SK-N-SH (cell line): ENCODE results near the gene PHF20. TPM values are rescaled to one million over a fixed set of nuclear protein-coding genes. Genes with fewer than 3 reads are reported as not detected.
"Not testable (repeated sequence)": the region's sequence is repeated elsewhere in the genome, so short reads cannot be mapped to it uniquely, and the experiment has no call there.

Source experiments
- CTCF ChIA-PET: fragments of 300-600, 350-600 bp; formaldehyde crosslinking; extraction: SDS; loops from one replicate; lab custom pipeline; 2021; lab: Yijun Ruan, JAX
- POLR2A ChIA-PET: fragments of 350-600 bp; sonication (Branson Sonifier 250); formaldehyde crosslinking; extraction: SDS; loops from one replicate; lab custom pipeline; 2020; ENCODE audit warnings: antibody characterized with exemption, inconsistent platforms; lab: Yijun Ruan, JAX
- DNase-seq: peaks from one replicate; pipeline ENCODE4 v3.0.0; 2012
- H2AFZ ChIP-seq: fragments of 200-600 bp; sonication (generic); 2 replicates; pipeline ENCODE4 v1.8.1; 2016; ENCODE audit warnings: antibody characterized with exemption, mild to moderate bottlenecking, low read depth
- H3F3A ChIP-seq: fragments of 200-600 bp; sonication (generic); replicated peaks from 2 replicates; pipeline ENCODE3; 2016; ENCODE audit warnings: antibody characterized with exemption, mild to moderate bottlenecking; ENCODE audit not compliant: insufficient read depth
- H3K27ac ChIP-seq, 2 experiments: fragments of 200-500 bp in 1 of 2; fragments of 200-600 bp in 1 of 2; sonication (Bioruptor generic) in 1 of 2; sonication (generic), shearing (Covaris generic) in 1 of 2; 2 replicates each; pipeline versions ENCODE4 v1.5.1 to v1.6.1; 2014 to 2016; ENCODE audit warnings: low read depth in 2 of 2, inconsistent platforms in 1 of 2, low read length in 1 of 2, mild to moderate bottlenecking in 1 of 2, mixed read lengths in 1 of 2
- H3K27me3 ChIP-seq: fragments of 200-600 bp; sonication (generic), shearing (Covaris generic); 2 replicates; pipeline ENCODE4 v1.6.1; 2016; ENCODE audit warnings: mixed run types; ENCODE audit not compliant: insufficient read depth
- H3K36me3 ChIP-seq, 2 experiments: fragments of 200-500 bp in 1 of 2; fragments of 200-600 bp in 1 of 2; sonication (Bioruptor generic) in 1 of 2; sonication (generic) in 1 of 2; replicated peaks in 1 of 2; 2 replicates each; pipeline versions ENCODE3 to v1.5.1; 2014 to 2016; ENCODE audit warnings: low read length in 1 of 2, mild to moderate bottlenecking in 1 of 2; ENCODE audit not compliant: insufficient read depth in 2 of 2, control insufficient read depth in 1 of 2
- H3K4me1 ChIP-seq, 2 experiments: fragments of 200-500 bp in 1 of 2; fragments of 200-600 bp in 1 of 2; sonication (Bioruptor generic) in 1 of 2; sonication (generic), shearing (Covaris generic) in 1 of 2; 2 replicates each; pipeline versions ENCODE4 v1.5.1 to v1.6.1; 2014 to 2016; ENCODE audit warnings: low read depth in 1 of 2, low read length in 1 of 2, mixed run types in 1 of 2; ENCODE audit not compliant: insufficient read depth in 2 of 2, control insufficient read depth in 1 of 2
- H3K4me2 ChIP-seq: fragments of 200-600 bp; sonication (generic), shearing (Covaris generic); 2 replicates; pipeline ENCODE4 v1.6.1; 2017; ENCODE audit warnings: mixed run types
- H3K4me3 ChIP-seq, 2 experiments: fragments of 200-500 bp in 1 of 2; fragments of 200-600 bp in 1 of 2; sonication (Bioruptor generic) in 1 of 2; sonication (generic), shearing (Covaris generic) in 1 of 2; 2 replicates each; pipeline versions ENCODE4 v1.5.1 to v1.8.1; 2014 to 2016; ENCODE audit warnings: low read depth in 2 of 2, inconsistent platforms in 1 of 2, low read length in 1 of 2, mild to moderate bottlenecking in 1 of 2, mixed read lengths in 1 of 2, moderate library complexity in 1 of 2
- H3K79me2 ChIP-seq: fragments of 200-600 bp; sonication (generic); 2 replicates; pipeline ENCODE4 v1.8.1; 2017; ENCODE audit warnings: mild to moderate bottlenecking; ENCODE audit not compliant: insufficient read depth
- H3K9ac ChIP-seq: fragments of 200-600 bp; sonication (generic); 2 replicates; pipeline ENCODE4 v1.6.1; 2017; ENCODE audit warnings: mixed run types
- H3K9me2 ChIP-seq: fragments of 200-600 bp; sonication (generic); 2 replicates; pipeline ENCODE4 v1.6.1; 2017; ENCODE audit warnings: mixed run types
- H3K9me3 ChIP-seq: fragments of 200-600 bp; sonication (generic); 2 replicates; pipeline ENCODE4 v1.6.1; 2017; ENCODE audit warnings: mixed run types, mild to moderate bottlenecking, moderate library complexity
- H4K20me1 ChIP-seq: fragments of 200-600 bp; sonication (generic); 2 replicates; pipeline ENCODE4 v1.6.1; 2017; ENCODE audit warnings: mild to moderate bottlenecking, mixed run types; ENCODE audit not compliant: insufficient read depth
- ELF1 ChIP-seq: IDR thresholded peaks from 2 replicates; pipeline ENCODE4 v1.4.0; 2012
- FOXJ3 ChIP-seq: sonication (generic); formaldehyde crosslinking; IDR thresholded peaks from 2 replicates; pipeline ENCODE4 v1.5.1; 2020; ENCODE audit warnings: mild to moderate bottlenecking, missing genetic modification reagents
- GABPA ChIP-seq: IDR thresholded peaks from 2 replicates; pipeline ENCODE4 v1.4.0; 2012; ENCODE audit warnings: low read depth, mild to moderate bottlenecking
- GATA2 ChIP-seq: sonication (generic); formaldehyde crosslinking; IDR thresholded peaks from 2 replicates; pipeline ENCODE4 v1.5.0; 2020; ENCODE audit warnings: mild to moderate bottlenecking, missing genetic modification reagents
- MAX ChIP-seq: IDR thresholded peaks from 2 replicates; pipeline ENCODE4 v1.4.0; 2012; ENCODE audit warnings: low read depth
- NFIC ChIP-seq: IDR thresholded peaks from 2 replicates; pipeline ENCODE4 v1.4.0; 2012; ENCODE audit warnings: borderline replicate concordance
- NRF1 ChIP-seq: IDR thresholded peaks from 2 replicates; pipeline ENCODE4 v1.6.1; 2012; ENCODE audit warnings: low read depth, mild to moderate bottlenecking, low read length
- PBX3 ChIP-seq: IDR thresholded peaks from 2 replicates; pipeline ENCODE4; 2012
- RAD21 ChIP-seq: IDR thresholded peaks from 2 replicates; pipeline ENCODE4 v1.6.1; 2012; ENCODE audit warnings: mild to moderate bottlenecking, low read length
- RFX5 ChIP-seq: IDR thresholded peaks from 2 replicates; pipeline ENCODE4 v1.6.1; 2012; ENCODE audit warnings: mild to moderate bottlenecking, improper control_type of control experiment, low read length
- RXRA ChIP-seq: IDR thresholded peaks from 2 replicates; pipeline ENCODE4 v1.4.0; 2012; ENCODE audit warnings: low read depth, mild to moderate bottlenecking, borderline replicate concordance
- SIN3A ChIP-seq: IDR thresholded peaks from 2 replicates; pipeline ENCODE4 v1.6.1; 2012; ENCODE audit warnings: low read depth, mild to moderate bottlenecking, low read length, moderate library complexity, borderline replicate concordance
- TEAD4 ChIP-seq: IDR thresholded peaks from 2 replicates; pipeline ENCODE4 v1.4.0; 2012; ENCODE audit warnings: mild to moderate bottlenecking, borderline replicate concordance; ENCODE audit not compliant: insufficient read depth
- USF2 ChIP-seq: fragments of 150-350 bp; IDR thresholded peaks from 2 replicates; pipeline ENCODE4 v1.6.1; 2017; ENCODE audit warnings: antibody characterized with exemption, low read length, low read depth, borderline replicate concordance
- ZBTB33 ChIP-seq: IDR thresholded peaks from 2 replicates; pipeline ENCODE4 v1.4.0; 2012; ENCODE audit warnings: low read depth, borderline replicate concordance
- WGBS: methylation state at CpG from one replicate; pipeline ENCODE4 v1.1.6; 2017; ENCODE audit warnings: low lambda C conversion rate; 5-methylcytosine and 5-hydroxymethylcytosine counted together
- polyA plus RNA-seq, 3 experiments: library from polyadenylated mRNA; depleted of rRNA; stranded (reverse); fragments of >200 nt; gene quantifications; 2 replicates each; pipeline ENCODE4 v1.2.3, GENCODE V29; 2012

PHF20 gene
- polyA plus RNA-seq, 1 of the 3 experiments (the other 2 are of a cell fraction): 23.8 TPM

GRCh38 chr20:35854713-35855348 lies 83.0 kb downstream of the PHF20 start:
- H3K36me3 ChIP-seq: peaks cover 5 to 10% of the 10 kb centered on the region in 2 experiments
- H2AFZ ChIP-seq: no peak overlapping the region
- no peak overlapping the region for H3K4me2 ChIP-seq
- H4K20me1 ChIP-seq: no peaks in the 10 kb centered on the region
- H3K27ac ChIP-seq: no peak overlapping the region
- H3K4me1 ChIP-seq: peaks cover under 1 to 4% of the 10 kb centered on the region in 2 experiments; a peak in 2 of 4 replicates
- peaks cover 18% of the 10 kb centered on the region for H3K79me2 ChIP-seq
- H3K9me2 ChIP-seq: no peaks in the 10 kb centered on the region
- DNase-seq: no peak
- H3F3A ChIP-seq: peaks cover 13% of the 10 kb centered on the region
- no peaks in the 10 kb centered on the region for H3K27me3 ChIP-seq
- 88% methylated on average over 2 of the region's 2 CpGs for WGBS
- H3K4me3 ChIP-seq: no peak overlapping the region
- ChIA-PET POLR2A (interaction anchor here (0.7 kb wide), 1 partner anchor 113 kb away, joined by 4 read pairs; the partner anchor contains the start of gene RBM39), CTCF (interaction anchor here (1.2 kb wide), 1 partner anchor 13 kb away, joined by 4 read pairs; no protein-coding TSS in a partner anchor)
- TF ChIP-seq RFX5 (no peak), NRF1 (no peak), PBX3 (no peak), MAX (no peak), GABPA (no peak), ELF1 (no peak), RXRA (no peak), TEAD4 (no peak), GATA2 (no peak), SIN3A (no peak), NFIC (no peak), USF2 (no peak), RAD21 (no peak), FOXJ3 (CRISPR knock-in tag) (no peak), ZBTB33 (no peak)
- no peaks in the 10 kb centered on the region for H3K9me3 ChIP-seq
- no peak overlapping the region for H3K9ac ChIP-seq

- H3K4me2 ChIP-seq, POLR2A ChIA-PET, H3K27me3 ChIP-seq, H3K9me3 ChIP-seq, CTCF ChIA-PET, H3K9ac ChIP-seq, H2AFZ ChIP-seq, H3K4me3 ChIP-seq, H4K20me1 ChIP-seq, DNase-seq, H3K9me2 ChIP-seq, H3K27ac ChIP-seq, H3K4me1 ChIP-seq: not testable (repeated sequence)
- Histone ChIP-seq H3K79me2 (peaks cover 18% of the 10 kb centered on the region), H3K36me3 (peaks cover 5 to 12% of the 10 kb centered on the region in 2 experiments), H3F3A (peaks cover 13% of the 10 kb centered on the region)
- WGBS: 95% methylated on average over 4 of the region's 4 CpGs
These were observed 83.8 kb downstream of the PHF20 start for GRCh38 chr20:35855641-35856040.
